Measurements from ENCODE around the gene P2RY8. TPM values are rescaled to one million over a fixed set of nuclear protein-coding genes. Genes with fewer than 3 reads are reported as not detected.
"Not testable (repeated sequence)": the region's sequence is repeated elsewhere in the genome, so short reads cannot be mapped to it uniquely, and the experiment has no call there.

P2RY8 gene
- total RNA-seq, 3 donors from 2014 or later = 14.4 to 22.2 (median 18.4) TPM

DNA sequence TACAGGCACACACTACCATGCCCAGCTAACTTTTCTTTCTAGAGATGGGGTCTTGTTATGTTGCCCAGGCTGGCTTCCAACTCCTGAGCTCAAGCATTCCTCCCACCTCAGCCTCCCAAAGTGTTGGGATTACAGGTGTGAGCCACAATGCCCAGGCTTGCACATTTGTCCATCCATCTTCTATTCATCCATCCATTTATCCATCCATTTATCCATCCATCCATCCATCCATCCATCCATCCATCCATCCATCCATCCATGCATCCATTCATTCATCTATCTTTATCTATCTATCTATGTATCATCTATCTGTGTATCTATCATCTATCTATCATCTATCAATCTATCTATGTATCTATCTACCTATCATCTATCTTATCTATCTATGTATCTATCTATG lies 20.5 kb upstream of the P2RY8 start:
- peaks cover 17% of the 10 kb centered on the region for H3K9me3 Mint-ChIP-seq

DNA sequence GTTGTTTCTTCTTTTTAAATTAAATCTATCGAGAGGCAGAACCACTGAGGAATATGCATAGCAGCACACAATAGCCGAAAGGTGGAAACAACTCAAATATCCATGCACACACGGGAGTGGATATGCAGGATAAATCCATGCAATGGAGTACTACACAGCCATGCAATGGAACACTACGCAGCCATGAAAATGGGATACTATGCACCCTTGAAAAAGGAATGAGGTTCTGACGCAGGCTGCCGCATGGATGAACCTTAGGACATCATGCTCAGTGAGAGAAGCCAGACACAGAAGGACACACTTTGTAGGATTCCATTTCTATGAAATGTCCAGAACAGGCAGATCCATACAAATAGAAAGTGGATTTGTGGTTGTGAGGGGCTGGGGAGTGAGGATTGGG lies 18.4 kb upstream of the P2RY8 start:
- peaks cover 25% of the 10 kb centered on the region for H3K9me3 Mint-ChIP-seq
- peaks cover 64% of the 10 kb centered on the region for H3K4me1 Mint-ChIP-seq (ENCODE audit: low read depth)
- H3K4me3 Mint-ChIP-seq = peak overlapping the region; percentile 54
- ATAC-seq (no peak), DNase-seq (no peak)
- peaks cover 1% of the 10 kb centered on the region for H3K36me3 Mint-ChIP-seq (ENCODE audit: insufficient read depth)
- no peaks in the 10 kb centered on the region for H3K27me3 Mint-ChIP-seq (ENCODE audit: low read depth)

More for the DNA sequence above, 20.5 kb upstream of the P2RY8 start:
- peaks cover 64% of the 10 kb centered on the region for H3K4me1 Mint-ChIP-seq (ENCODE audit: low read depth)
- not testable (repeated sequence) for H3K27me3 Mint-ChIP-seq (ENCODE audit: low read depth); ATAC-seq; H3K4me3 Mint-ChIP-seq; DNase-seq; H3K36me3 Mint-ChIP-seq (ENCODE audit: insufficient read depth)

DNA sequence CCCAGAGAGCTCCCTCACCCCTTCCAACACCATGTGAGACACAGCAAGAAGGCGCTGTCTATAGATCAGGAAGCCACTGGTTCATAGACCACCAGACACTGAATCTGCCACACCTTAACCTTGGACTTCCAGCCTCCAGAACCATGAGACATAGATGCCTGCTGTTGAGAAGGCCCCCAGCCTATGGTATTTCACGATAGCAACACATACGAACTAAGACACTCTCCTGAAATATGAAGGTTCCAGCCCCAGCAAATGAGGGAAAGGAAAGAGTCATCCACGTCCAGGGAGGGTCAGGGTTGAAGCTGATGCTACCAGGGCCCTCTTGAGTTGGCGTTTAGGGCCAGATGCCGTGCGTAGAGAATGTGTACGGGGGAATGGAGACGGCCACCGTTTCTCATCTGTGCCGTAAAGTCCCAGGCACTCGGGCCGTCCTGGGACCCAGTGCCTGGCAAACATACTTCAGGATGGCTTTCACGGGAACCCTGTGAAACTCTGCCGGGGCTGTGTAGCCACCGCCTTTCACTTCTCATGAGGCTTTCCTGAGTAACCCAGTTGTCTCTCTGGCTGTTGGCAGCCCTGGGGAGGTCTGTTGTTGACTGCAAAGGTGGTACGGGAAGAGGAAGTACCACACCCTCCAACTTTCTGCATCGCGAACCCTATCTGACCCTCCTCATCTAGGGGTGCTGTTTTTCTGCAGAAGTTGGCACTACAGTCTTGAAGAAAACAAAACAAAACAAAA lies 17.7 kb upstream of the P2RY8 start:
- Mint-ChIP-seq H3K27me3 (ENCODE audit: low read depth) (no peaks in the 10 kb centered on the region), H3K9me3 (peaks cover 25% of the 10 kb centered on the region), H3K4me1 (ENCODE audit: low read depth) (peaks cover 67% of the 10 kb centered on the region), H3K36me3 (ENCODE audit: insufficient read depth) (peaks cover 1% of the 10 kb centered on the region), H3K4me3 (peak overlapping the region; percentile 54)
- ATAC-seq = peak; percentile 65 to 73
- peak; percentile 33 for DNase-seq

DNA sequence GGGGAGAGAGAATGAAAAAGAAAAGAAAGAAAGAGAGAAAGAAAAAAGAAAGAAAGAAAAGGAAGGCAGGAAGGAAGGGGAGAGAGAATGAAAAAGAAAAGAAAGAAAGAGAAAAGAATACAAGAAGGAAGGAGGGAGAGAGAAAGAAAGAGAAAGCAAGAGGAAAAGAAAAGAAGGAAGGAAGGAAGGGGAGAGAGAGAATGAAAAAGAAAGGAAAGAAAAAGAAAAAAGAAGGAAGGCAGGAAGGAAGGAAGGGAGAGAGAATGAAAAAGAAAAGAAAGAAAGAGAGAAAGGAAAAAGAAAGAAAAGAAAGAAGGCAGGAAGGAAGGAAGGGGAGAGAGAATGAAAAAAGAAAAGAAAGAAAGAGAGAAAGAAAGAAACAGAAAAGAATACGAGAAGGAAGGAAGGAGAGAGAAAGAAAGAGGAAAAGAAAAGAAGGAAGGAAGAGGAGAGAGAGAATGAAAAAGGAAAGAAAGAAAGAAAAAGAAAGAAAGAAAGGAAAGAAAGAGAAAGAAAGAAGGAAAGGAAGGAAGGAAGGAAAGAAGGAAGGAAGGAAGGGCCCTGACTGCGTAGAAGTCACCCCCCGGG lies 15.1 kb upstream of the P2RY8 start:
- ATAC-seq = no peak

DNA sequence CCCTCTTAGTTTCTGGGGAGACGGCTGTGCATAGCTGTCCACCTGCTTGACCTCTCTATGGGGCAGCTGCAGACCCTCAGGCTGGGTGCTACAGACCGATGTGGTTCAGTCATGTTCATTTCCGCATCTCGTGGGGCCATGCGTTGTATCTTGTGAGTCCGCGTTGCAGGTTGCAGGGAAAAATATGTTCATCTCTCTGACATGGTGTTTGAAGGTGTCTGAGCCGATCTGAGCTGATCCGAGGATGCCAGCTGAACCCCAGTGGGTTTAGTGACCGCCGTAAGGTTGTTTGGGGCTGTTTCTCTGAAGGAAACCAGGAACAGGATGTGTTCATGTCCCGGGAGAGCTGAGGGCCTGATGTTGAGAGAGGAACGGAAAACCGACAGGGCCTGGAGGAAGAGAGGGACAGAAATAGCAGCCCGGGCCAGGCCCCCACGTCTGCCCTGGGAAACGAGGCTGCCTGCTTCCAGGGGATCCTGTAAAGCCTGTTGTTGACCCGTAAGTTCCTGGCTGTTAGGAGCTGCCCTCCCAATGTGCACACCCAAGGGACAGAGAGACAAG lies 9.8 kb upstream of the P2RY8 start:
- Mint-ChIP-seq H3K27me3 (ENCODE audit: low read depth) (no peaks in the 10 kb centered on the region), H3K4me3 (no peak overlapping the region), H3K9me3 (peaks cover 8% of the 10 kb centered on the region), H3K36me3 (ENCODE audit: insufficient read depth) (peaks cover 4% of the 10 kb centered on the region), H3K4me1 (ENCODE audit: low read depth) (peaks cover 31% of the 10 kb centered on the region)
- no peak for ATAC-seq
- no peak for DNase-seq

More for the DNA sequence above, 15.1 kb upstream of the P2RY8 start:
- H3K36me3 Mint-ChIP-seq (ENCODE audit: insufficient read depth) = peaks cover 1% of the 10 kb centered on the region
- no peaks in the 10 kb centered on the region for H3K27me3 Mint-ChIP-seq (ENCODE audit: low read depth)
- no peak overlapping the region for H3K4me3 Mint-ChIP-seq
- H3K9me3 Mint-ChIP-seq = peaks cover 20% of the 10 kb centered on the region
- H3K4me1 Mint-ChIP-seq (ENCODE audit: low read depth) = peaks cover 54% of the 10 kb centered on the region
- DNase-seq = no peak

DNA sequence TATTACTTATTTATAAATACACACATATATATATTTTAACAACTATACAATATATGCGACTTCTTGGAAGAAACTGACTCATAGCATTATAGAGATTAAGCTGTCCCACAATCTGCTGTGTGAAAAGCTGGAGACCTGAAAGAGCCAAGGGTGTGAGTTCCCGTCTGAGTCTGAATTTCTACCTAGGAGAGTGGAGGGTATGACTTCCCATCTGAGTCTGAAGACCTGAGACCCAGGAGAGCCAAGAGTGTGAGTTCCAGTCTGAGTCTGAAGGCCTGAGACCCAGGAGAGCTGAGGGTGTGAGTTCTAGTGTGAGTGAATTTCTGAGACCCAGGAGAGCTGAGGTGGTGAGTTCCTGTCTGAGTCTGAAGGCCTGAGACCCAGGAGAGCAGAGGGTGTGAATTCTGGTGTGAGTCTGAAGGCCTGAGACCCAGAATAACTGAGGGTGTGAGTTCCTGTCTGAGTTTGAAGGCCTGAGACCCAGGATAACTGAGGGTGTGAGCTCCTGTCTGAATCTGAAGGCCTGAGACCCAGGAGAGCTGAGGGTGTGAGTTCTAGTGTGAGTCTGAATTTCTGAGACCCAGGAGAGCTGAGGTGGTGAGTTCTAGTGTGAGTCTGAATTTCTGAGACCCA lies 8.9 kb upstream of the P2RY8 start:
- H3K4me1 Mint-ChIP-seq (ENCODE audit: low read depth) = peaks cover 23% of the 10 kb centered on the region

DNA sequence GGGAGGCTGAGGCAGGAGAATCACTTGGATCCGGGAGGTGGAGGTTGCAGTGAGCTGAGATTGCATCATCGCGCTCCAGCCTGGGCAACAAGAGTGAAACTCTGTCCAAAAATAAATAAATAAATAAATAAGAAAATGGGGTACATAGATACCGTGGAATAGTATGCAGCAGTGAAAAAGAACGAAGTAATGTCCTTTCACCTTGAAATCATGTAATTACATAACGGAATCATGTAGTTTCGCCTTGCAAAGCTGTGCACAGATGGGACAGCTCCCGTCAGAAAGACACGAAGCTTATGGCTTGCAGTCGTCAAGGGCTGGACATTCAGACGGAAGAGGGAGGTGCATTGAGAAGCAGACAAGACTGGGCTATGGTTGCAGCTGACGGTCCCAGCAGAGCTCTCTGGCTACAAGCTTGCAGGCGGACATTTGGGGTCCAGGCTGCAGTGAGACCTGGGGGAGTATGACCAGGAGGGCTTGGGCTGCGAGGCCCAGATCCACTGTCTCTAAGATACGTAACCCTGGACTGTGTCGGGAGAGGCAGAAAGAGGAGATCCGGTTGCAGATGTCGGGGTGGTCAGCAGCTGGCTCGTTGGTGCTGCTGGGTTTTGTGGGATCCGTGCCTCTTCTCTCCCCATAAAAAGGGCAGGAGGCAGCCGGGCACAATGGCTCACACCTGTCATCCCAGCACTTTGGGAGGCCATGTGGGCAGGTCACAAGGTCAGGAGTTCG lies 6.2 kb upstream of the P2RY8 start:
- ATAC-seq (no peak), DNase-seq (no peak)
- no peak overlapping the region for H3K4me3 Mint-ChIP-seq
- H3K27me3 Mint-ChIP-seq (ENCODE audit: low read depth) = no peaks in the 10 kb centered on the region
- peaks cover 14% of the 10 kb centered on the region for H3K4me1 Mint-ChIP-seq (ENCODE audit: low read depth)
- H3K9me3 Mint-ChIP-seq = peaks cover 6% of the 10 kb centered on the region
- H3K36me3 Mint-ChIP-seq (ENCODE audit: insufficient read depth) = peaks cover 4% of the 10 kb centered on the region

More for the DNA sequence above, 8.9 kb upstream of the P2RY8 start:
- Mint-ChIP-seq H3K4me3 (no peak overlapping the region), H3K9me3 (peaks cover 6% of the 10 kb centered on the region), H3K36me3 (ENCODE audit: insufficient read depth) (peaks cover 4% of the 10 kb centered on the region), H3K27me3 (ENCODE audit: low read depth) (no peaks in the 10 kb centered on the region)
- peak in 1 of 2 donors; percentile 34 for ATAC-seq
- DNase-seq = no peak

DNA sequence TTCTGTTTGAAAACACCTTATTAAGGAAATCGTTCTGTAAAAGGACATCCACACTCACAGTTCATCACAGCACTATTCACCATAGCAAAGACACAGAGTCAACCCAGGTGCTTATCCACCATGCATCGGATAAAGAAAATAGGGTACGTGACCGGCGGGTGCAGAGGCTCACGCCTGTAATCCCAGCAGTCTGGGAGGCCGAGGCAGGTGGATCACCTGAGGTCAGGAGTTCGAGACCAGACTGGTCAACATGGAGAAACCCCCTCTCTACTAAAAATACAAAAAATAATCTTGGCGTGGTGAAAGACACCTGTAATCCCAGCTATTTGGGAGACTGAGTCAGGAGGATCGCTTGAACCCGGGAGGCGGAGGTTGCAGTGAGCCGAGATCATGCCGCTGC lies 2.2 kb upstream of the P2RY8 start:
- H3K4me3 Mint-ChIP-seq; ATAC-seq; H3K9me3 Mint-ChIP-seq; DNase-seq; H3K36me3 Mint-ChIP-seq (ENCODE audit: insufficient read depth); H3K27me3 Mint-ChIP-seq (ENCODE audit: low read depth): not testable (repeated sequence)
- peaks cover 15% of the 10 kb centered on the region for H3K4me1 Mint-ChIP-seq (ENCODE audit: low read depth)

DNA sequence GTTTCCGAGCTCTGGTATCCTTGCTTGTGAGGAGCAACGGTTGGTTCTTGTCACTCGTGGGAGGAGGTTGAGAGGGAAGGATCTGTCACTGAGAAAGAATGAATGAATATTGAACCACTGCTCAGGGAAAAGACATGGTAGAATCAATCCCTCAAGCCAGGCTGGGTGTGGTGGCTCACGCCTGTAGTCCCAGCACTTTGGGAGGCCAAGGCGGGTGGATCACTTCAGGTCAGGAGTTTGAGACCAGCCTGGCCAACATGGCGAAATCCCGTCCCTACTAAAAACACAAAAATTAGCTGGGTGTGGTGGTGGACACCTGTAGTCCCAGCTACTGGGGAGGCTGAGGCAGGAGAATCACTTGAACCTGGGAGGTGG lies 718 bp upstream of the P2RY8 start:
- H3K27me3 Mint-ChIP-seq (ENCODE audit: low read depth); H3K9me3 Mint-ChIP-seq; ATAC-seq; DNase-seq; H3K36me3 Mint-ChIP-seq (ENCODE audit: insufficient read depth): not testable (repeated sequence)
- Mint-ChIP-seq H3K4me3 (peak overlapping the region; percentile 91), H3K4me1 (ENCODE audit: low read depth) (peaks cover 17% of the 10 kb centered on the region)

DNA sequence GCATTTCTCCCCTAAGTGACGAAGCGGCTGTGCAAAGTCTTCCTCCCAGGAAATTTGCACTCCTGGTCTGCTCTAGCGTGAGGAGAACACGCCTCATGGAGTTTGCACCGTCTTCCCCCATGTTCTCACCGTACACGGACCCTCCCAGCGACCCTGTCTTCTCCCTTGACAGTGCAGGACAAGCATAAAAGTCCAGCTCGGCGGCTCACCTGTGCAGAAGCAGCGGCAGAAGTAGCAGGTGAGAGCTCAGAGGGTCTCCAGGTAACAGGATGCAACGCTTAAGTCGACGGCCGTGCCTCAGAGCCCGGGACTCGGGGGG lies 314 bp downstream of the P2RY8 start:
- no peaks in the 10 kb centered on the region for H3K9me3 Mint-ChIP-seq
- H3K27me3 Mint-ChIP-seq (ENCODE audit: low read depth) = no peaks in the 10 kb centered on the region
- peak overlapping the region; percentile 91 for H3K4me3 Mint-ChIP-seq
- peaks cover 21% of the 10 kb centered on the region for H3K4me1 Mint-ChIP-seq (ENCODE audit: low read depth)
- peak; percentile 8 for DNase-seq
- no peaks in the 10 kb centered on the region for H3K36me3 Mint-ChIP-seq (ENCODE audit: insufficient read depth)
- ATAC-seq = peak; percentile 6 to 9

DNA sequence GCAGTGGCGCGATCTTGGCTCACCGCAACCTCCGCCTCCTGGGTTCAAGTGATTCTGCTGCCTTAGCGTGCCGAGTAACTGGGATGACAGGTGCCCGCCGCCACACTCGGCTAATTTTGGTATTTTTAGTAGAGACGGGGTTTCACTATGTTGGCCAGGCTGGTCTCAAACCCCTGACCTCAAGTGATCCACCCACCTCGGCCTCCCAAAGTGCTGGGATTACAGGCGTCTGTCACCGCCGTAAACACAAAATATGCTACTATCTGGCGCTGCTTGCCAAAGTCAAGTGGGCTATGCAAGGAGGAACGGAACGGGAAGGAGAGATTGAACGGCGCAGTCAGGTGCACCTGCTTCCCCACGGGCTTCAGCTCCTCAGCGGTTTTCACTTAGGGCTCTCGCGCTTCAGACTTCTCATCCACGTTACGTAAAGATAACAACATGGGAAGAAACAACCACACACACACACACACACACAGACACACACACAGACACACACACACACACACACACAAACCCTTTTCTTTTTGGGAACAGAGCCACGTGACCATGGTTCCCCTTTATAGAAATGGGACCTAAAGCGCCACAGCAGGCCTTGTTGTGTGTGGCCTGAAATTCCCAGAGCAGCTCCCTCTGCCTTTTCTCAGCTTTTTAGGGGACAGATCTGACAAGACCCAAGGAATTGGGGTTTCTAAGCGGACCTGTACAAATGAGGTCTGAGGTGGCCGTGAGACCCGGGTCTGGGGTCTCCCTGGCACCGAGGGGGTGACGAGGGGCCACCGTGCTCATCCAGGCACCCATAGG lies 1.5 kb downstream of the P2RY8 start:
- no peaks in the 10 kb centered on the region for H3K27me3 Mint-ChIP-seq (ENCODE audit: low read depth)
- peak overlapping the region; percentile 91 for H3K4me3 Mint-ChIP-seq
- H3K9me3 Mint-ChIP-seq = no peaks in the 10 kb centered on the region
- peaks cover 21% of the 10 kb centered on the region for H3K4me1 Mint-ChIP-seq (ENCODE audit: low read depth)
- ATAC-seq = peak; percentile 13 to 15
- H3K36me3 Mint-ChIP-seq (ENCODE audit: insufficient read depth) = no peaks in the 10 kb centered on the region
- DNase-seq = peak; percentile 27

DNA sequence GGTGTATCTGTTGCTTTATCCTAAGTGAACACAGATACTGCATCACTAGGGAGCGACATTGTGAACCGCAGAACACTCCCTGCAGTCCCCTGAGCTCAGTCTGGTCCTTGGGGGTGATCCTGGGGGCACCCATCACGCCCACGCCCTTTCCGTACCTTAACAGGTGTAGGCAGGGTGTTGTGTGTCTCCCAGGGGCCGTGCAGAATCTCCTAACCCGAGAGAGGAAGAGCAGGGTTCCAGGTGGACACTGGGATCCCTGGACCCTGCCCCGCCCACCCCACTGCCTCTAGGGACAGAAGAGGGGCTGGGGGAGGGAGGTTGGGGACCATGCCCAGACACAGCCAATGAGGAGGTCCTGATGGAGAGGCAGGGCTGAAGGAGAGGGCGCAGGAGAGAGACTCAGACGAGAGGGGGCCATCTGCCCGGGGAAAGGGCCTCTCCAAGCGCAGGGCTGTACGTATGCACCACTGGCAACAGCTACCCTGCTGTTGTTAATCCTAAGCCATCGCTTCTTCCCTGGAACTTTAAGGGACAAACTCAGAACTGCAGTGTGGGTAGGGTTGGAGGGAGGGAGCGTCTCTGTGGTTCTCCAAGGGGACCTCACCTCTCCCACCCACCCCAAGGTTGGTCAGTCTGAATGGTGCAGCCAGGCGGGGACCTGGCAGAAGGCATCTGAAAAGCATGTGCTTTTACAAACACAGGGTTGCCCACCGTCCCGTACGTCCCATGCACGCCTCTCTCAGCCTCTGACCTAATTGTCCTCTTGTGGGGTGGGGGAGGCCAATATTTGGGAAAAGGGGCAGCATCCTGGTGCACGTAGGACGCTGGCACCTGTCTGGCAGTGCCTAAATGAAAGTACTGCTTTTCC lies 2.5 kb downstream of the P2RY8 start:
- Mint-ChIP-seq H3K27me3 (ENCODE audit: low read depth) (no peaks in the 10 kb centered on the region), H3K36me3 (ENCODE audit: insufficient read depth) (no peaks in the 10 kb centered on the region), H3K9me3 (no peaks in the 10 kb centered on the region), H3K4me3 (peak overlapping the region; percentile 91), H3K4me1 (ENCODE audit: low read depth) (peaks cover 21% of the 10 kb centered on the region)
- ATAC-seq = peak; percentile 17 to 32
- DNase-seq = peak; percentile 15

DNA sequence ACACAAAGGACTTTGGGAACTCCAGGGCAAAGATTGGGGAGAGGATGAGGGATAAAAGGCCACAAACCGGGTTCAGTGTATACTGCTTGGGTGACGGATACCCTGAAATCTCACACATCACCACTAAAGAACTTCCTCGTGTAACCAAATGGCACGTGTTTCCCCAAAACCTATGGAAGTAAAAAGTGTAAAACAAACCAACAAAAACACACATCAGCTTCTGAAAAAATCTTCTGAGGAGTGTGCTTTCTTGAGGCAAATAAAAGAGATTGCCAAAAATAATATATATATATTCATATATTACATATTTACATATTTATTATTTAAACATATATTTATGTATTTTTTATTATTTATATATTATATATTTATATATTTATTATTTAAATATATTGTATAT lies 3.9 kb downstream of the P2RY8 start:
- ATAC-seq (no peak), DNase-seq (no peak)
- no peaks in the 10 kb centered on the region for H3K27me3 Mint-ChIP-seq (ENCODE audit: low read depth)
- H3K9me3 Mint-ChIP-seq = no peaks in the 10 kb centered on the region
- no peaks in the 10 kb centered on the region for H3K36me3 Mint-ChIP-seq (ENCODE audit: insufficient read depth)
- no peak overlapping the region for H3K4me3 Mint-ChIP-seq
- peaks cover 20% of the 10 kb centered on the region for H3K4me1 Mint-ChIP-seq (ENCODE audit: low read depth)
